ENCODE data around the gene SDF4.

Gene SDF4

GRCh38 chr1:1275836-1276235, 44.0 kb upstream of the SDF4 start:
- TF ChIP-seq CTCF (conservative IDR thresholded peaks at IDR 0.05; ENCODE audit: low read depth, low read length), result no peak
- Histone ChIP-seq H2AFZ (ENCODE audit: low read depth) (no peak overlapping the region), H3K4me3 (IDR thresholded peaks at IDR 0.05; ENCODE audit: insufficient read depth, low read depth, low read length) (no peak overlapping the region), H3K36me3 (ENCODE audit: insufficient read depth) (0 out of 2 replicates have a peak, but pooled peaks cover 3% of the 10 kb centered on the region), H3K9ac (no peak overlapping the region), H3K27me3 (ENCODE audit: insufficient read depth, low read depth) (no peaks in the 10 kb centered on the region; the same call in 1 of the 2 replicates), H3K4me1 (ENCODE audit: low read depth, poor library complexity, severe bottlenecking) (peaks cover 14% of the 10 kb centered on the region), H3K27ac (no peak overlapping the region), H3K4me2 (no peak overlapping the region), H3K79me2 (ENCODE audit: insufficient read depth, low read depth) (peaks cover 26% of the 10 kb centered on the region), H4K20me1 (ENCODE audit: insufficient read depth) (peaks cover 4% of the 10 kb centered on the region; the same call in 1 of the 2 replicates)

- Histone ChIP-seq H2AFZ (ENCODE audit: low read depth) (peak overlapping the region; percentile 93; the same call in 1 of the 2 replicates), H4K20me1 (ENCODE audit: insufficient read depth) (peaks cover 4% of the 10 kb centered on the region; the same call in 1 of the 2 replicates), H3K4me2 (no peak overlapping the region), H3K79me2 (ENCODE audit: insufficient read depth, low read depth) (peaks cover 34% of the 10 kb centered on the region), H3K36me3 (ENCODE audit: insufficient read depth) (0 out of 2 replicates have a peak, but pooled peaks cover 3% of the 10 kb centered on the region), H3K27ac (no peak overlapping the region), H3K9ac (no peak overlapping the region), H3K27me3 (ENCODE audit: insufficient read depth, low read depth) (no peaks in the 10 kb centered on the region; the same call in 1 of the 2 replicates), H3K4me3 (IDR thresholded peaks at IDR 0.05; ENCODE audit: insufficient read depth, low read depth, low read length) (no peak overlapping the region), H3K4me1 (ENCODE audit: low read depth, poor library complexity, severe bottlenecking) (peaks cover 14% of the 10 kb centered on the region)
- TF ChIP-seq CTCF (conservative IDR thresholded peaks at IDR 0.05; ENCODE audit: low read depth, low read length), result no peak
These were observed 43.2 kb upstream of the SDF4 start for GRCh38 chr1:1274931-1275431.

GRCh38 chr1:1274299-1274930, 42.6 kb upstream of the SDF4 start:
- 0 out of 2 replicates have a peak, but pooled peaks cover 3% of the 10 kb centered on the region for H3K36me3 ChIP-seq (ENCODE audit: insufficient read depth)
- H3K9ac ChIP-seq, result peak overlapping the region; percentile 62; the same call in 1 of the 2 replicates
- H3K27ac ChIP-seq, result no peak overlapping the region
- H2AFZ ChIP-seq (ENCODE audit: low read depth), result peak overlapping the region; percentile 93
- peak overlapping the region; percentile 90 for H3K4me2 ChIP-seq
- H3K27me3 ChIP-seq (ENCODE audit: insufficient read depth, low read depth), result no peaks in the 10 kb centered on the region; the same call in 1 of the 2 replicates
- no peak for TF ChIP-seq CTCF (conservative IDR thresholded peaks at IDR 0.05; ENCODE audit: low read depth, low read length)
- H3K79me2 ChIP-seq (ENCODE audit: insufficient read depth, low read depth), result peaks cover 40% of the 10 kb centered on the region
- peak overlapping the region; percentile 59 for H3K4me3 ChIP-seq (IDR thresholded peaks at IDR 0.05; ENCODE audit: insufficient read depth, low read depth, low read length)
- H3K4me1 ChIP-seq (ENCODE audit: low read depth, poor library complexity, severe bottlenecking), result peaks cover 14% of the 10 kb centered on the region
- peaks cover 4% of the 10 kb centered on the region; the same call in 1 of the 2 replicates for H4K20me1 ChIP-seq (ENCODE audit: insufficient read depth)

GRCh38 chr1:1273512-1274298, 41.9 kb upstream of the SDF4 start, which contains the start of gene UBE2J2:
UBE2J2 (minus strand) TSS chr1:1273854; CDS start chr1:1267992, 5,862 bp downstream.
- H2AFZ ChIP-seq (ENCODE audit: low read depth), result peak within 1 kb of the TSS; percentile 93
- H3K4me3 ChIP-seq (IDR thresholded peaks at IDR 0.05; ENCODE audit: insufficient read depth, low read depth, low read length), result peak within 1 kb of the TSS; percentile 62
- peaks cover 14% of the 10 kb centered on the region for H3K4me1 ChIP-seq (ENCODE audit: low read depth, poor library complexity, severe bottlenecking)
- H3K79me2 ChIP-seq (ENCODE audit: insufficient read depth, low read depth), result peaks cover 45% of the 10 kb centered on the region
- H3K36me3 ChIP-seq (ENCODE audit: insufficient read depth), result 0 out of 2 replicates have a peak, but pooled peaks cover 3% of the 10 kb centered on the region
- no peak for TF ChIP-seq CTCF (conservative IDR thresholded peaks at IDR 0.05; ENCODE audit: low read depth, low read length)
- H3K9ac ChIP-seq, result peak within 1 kb of the TSS; percentile 70
- H3K27ac ChIP-seq, result peak within 1 kb of the TSS; percentile 39
- H3K4me2 ChIP-seq, result peak within 1 kb of the TSS; percentile 100
- H4K20me1 ChIP-seq (ENCODE audit: insufficient read depth), result peaks cover 4% of the 10 kb centered on the region; the same call in 1 of the 2 replicates
- no peaks in the 10 kb centered on the region; the same call in 1 of the 2 replicates for H3K27me3 ChIP-seq (ENCODE audit: insufficient read depth, low read depth)
